GM12878 (cell line): ENCODE results near the gene LSM3. TPM values are rescaled to one million over a fixed set of nuclear protein-coding genes. Genes with fewer than 3 reads are reported as not detected.

Experiments
- ATAC-seq: fragments of 200-7000 bp; cut with Tn5 transposase; 3 replicates; pipeline ENCODE4 v1.9.1; 2020; ENCODE audit warnings: mild to moderate bottlenecking, moderate library complexity
- BruUV-seq: library from RNA; stranded (reverse); fragments of 400-500 nt; replicated peaks from 2 replicates; lab custom pipeline; 2021; lab: Mats Ljungman, UMichigan
- CTCF ChIA-PET: fragments of 300-600 bp; sonication (Branson Sonifier 250); formaldehyde crosslinking; extraction: SDS; loops from one replicate; lab custom pipeline; 2021; ENCODE audit warnings: inconsistent platforms; lab: Yijun Ruan, JAX
- POLR2A ChIA-PET: fragments of 350-600 bp; formaldehyde crosslinking; extraction: SDS; loops from one replicate; lab custom pipeline; 2021; ENCODE audit warnings: inconsistent platforms; lab: Charles Lee
- RAD21 ChIA-PET: fragments of 300-600 bp; sonication (Branson Sonifier 250); formaldehyde crosslinking; loops from one replicate; lab custom pipeline; 2023; ENCODE audit warnings: antibody characterized with exemption; ENCODE audit not compliant: unreplicated experiment; lab: Charles Lee
- SMC1A ChIA-PET: fragments of 300-600 bp; sonication (Branson Sonifier 250); formaldehyde crosslinking; loops from one replicate; lab custom pipeline; 2023; ENCODE audit not compliant: unreplicated experiment, uncharacterized antibody; lab: Charles Lee
- DNase-seq: peaks from one replicate; pipeline ENCODE4 v3.0.0-alpha.2; 2011; ENCODE audit warnings: low read depth, low spot score
- FAIRE-seq: peaks from 3 replicates; lab custom pipeline; 2011; peaks lifted over from hg19 to GRCh38; lab: Jason Lieb, UNC
- H2AFZ ChIP-seq: 2 replicates; pipeline ENCODE4 v1.6.0; 2011; ENCODE audit warnings: low read depth, low read length, control low read depth; ENCODE audit not compliant: control insufficient read depth
- H3K27ac ChIP-seq: 2 replicates; pipeline ENCODE4 v1.5.1; 2011; ENCODE audit warnings: control low read depth; ENCODE audit not compliant: control insufficient read depth, insufficient read depth
- H3K27me3 ChIP-seq, 2 experiments: replicated peaks in 1 of 2; 2 replicates each; pipeline versions ENCODE4 v1.6.0 to v1.6.1; 2011; ENCODE audit warnings: low read length in 1 of 2; ENCODE audit not compliant: control insufficient read depth in 2 of 2, insufficient read depth in 2 of 2
- H3K36me3 ChIP-seq, 2 experiments: 2 replicates each; pipeline ENCODE4 v1.5.1; 2011; ENCODE audit warnings: low read length in 1 of 2; ENCODE audit not compliant: control insufficient read depth in 2 of 2, insufficient read depth in 2 of 2
- H3K4me1 ChIP-seq: 2 replicates; pipeline ENCODE4 v1.6.1; 2011; ENCODE audit warnings: mild to moderate bottlenecking, low read length, moderate library complexity, mixed read lengths; ENCODE audit not compliant: control insufficient read depth, insufficient read depth
- H3K4me2 ChIP-seq: 2 replicates; pipeline ENCODE4 v1.6.0; 2011; ENCODE audit warnings: control low read depth; ENCODE audit not compliant: control insufficient read depth, insufficient read depth
- H3K4me3 ChIP-seq: fragments of 200-600 bp; sonication (generic); 2 replicates; pipeline ENCODE4 v1.5.1; 2016
- H3K79me2 ChIP-seq: 2 replicates; pipeline ENCODE4 v1.6.0; 2011; ENCODE audit warnings: low read length; ENCODE audit not compliant: control insufficient read depth, insufficient read depth
- H3K9ac ChIP-seq: 2 replicates; pipeline ENCODE4 v1.8.0; 2011; ENCODE audit warnings: low read length, control low read depth, mixed read lengths; ENCODE audit not compliant: control insufficient read depth, insufficient read depth
- H3K9me3 ChIP-seq: replicated peaks from 3 replicates; pipeline ENCODE4 v1.5.1; 2011; ENCODE audit warnings: mild to moderate bottlenecking, low read length; ENCODE audit not compliant: control insufficient read depth, insufficient read depth
- H4K20me1 ChIP-seq: 2 replicates; pipeline ENCODE4 v1.6.0; 2011; ENCODE audit not compliant: control insufficient read depth, insufficient read depth
- CEBPB ChIP-seq, 2 experiments: fragments of 150-350 bp in 1 of 2; IDR thresholded peaks; 2 replicates each; pipeline ENCODE4 v1.6.1; 2012 to 2014; ENCODE audit warnings: low read depth in 2 of 2, low read length in 2 of 2, borderline replicate concordance in 1 of 2, inconsistent platforms in 1 of 2
- EED ChIP-seq: sonication (generic); IDR thresholded peaks from 2 replicates; pipeline ENCODE4 v1.6.1; 2016; ENCODE audit warnings: antibody characterized with exemption, low read depth
- ETV6 ChIP-seq, 2 experiments: fragments of 450-650 bp in 1 of 2; IDR thresholded peaks in 1 of 2; conservative IDR thresholded peaks in 1 of 2; 2 replicates each; pipeline ENCODE4 v1.6.1; 2014; ENCODE audit warnings: antibody characterized with exemption in 1 of 2, borderline replicate concordance in 1 of 2, low read depth in 1 of 2, mild to moderate bottlenecking in 1 of 2, moderate library complexity in 1 of 2
- GABPA ChIP-seq: IDR thresholded peaks from 2 replicates; pipeline ENCODE4 v1.6.1; 2014; ENCODE audit warnings: antibody characterized with exemption, low read depth, mild to moderate bottlenecking, inconsistent platforms
- HCFC1 ChIP-seq: fragments of 150-350 bp; IDR thresholded peaks from 2 replicates; pipeline ENCODE4 v1.6.1; 2014; ENCODE audit warnings: low read length
- LARP7 ChIP-seq: fragments of 450-650 bp; IDR thresholded peaks from 2 replicates; pipeline ENCODE4 v1.6.1; 2017; ENCODE audit warnings: mild to moderate bottlenecking
- NR2C2 ChIP-seq: IDR thresholded peaks from 2 replicates; pipeline ENCODE4 v1.6.1; 2011; ENCODE audit warnings: borderline replicate concordance, low read depth; ENCODE audit not compliant: control insufficient read depth, insufficient read length
- RFX5 ChIP-seq: IDR thresholded peaks from 2 replicates; pipeline ENCODE4 v1.6.1; 2011; ENCODE audit warnings: low read depth, low read length, improper control_type of control experiment
- SREBF2 ChIP-seq: IDR thresholded peaks from 2 replicates; pipeline ENCODE4 v1.6.1; 2012; ENCODE audit warnings: mild to moderate bottlenecking, low read length
- SRF ChIP-seq, 2 experiments: IDR thresholded peaks; 2 replicates each; pipeline ENCODE4 v1.6.1; 2011; ENCODE audit warnings: low read depth in 2 of 2, low read length in 2 of 2, mild to moderate bottlenecking in 1 of 2, moderate library complexity in 1 of 2
- WGBS: methylation state at CpG from one replicate; pipeline ENCODE4 v1.1.6; 2016; ENCODE audit warnings: low lambda C conversion rate; ENCODE audit not compliant: insufficient replicate concordance, insufficient coverage; ENCODE audit errors: missing lambda C conversion rate; 5-methylcytosine and 5-hydroxymethylcytosine counted together
- in situ Hi-C: fragments of 300-500 bp; cut with MboI; formaldehyde crosslinking; loops from 9 replicates; pipeline ENCODE4 v1.14.3; 2018; ENCODE audit warnings: mixed read lengths
- intact Hi-C: fragments of 100-400 bp; cut with micrococcal nuclease; formaldehyde crosslinking; loops from one replicate; pipeline ENCODE4 v1.14.2; 2022; ENCODE audit not compliant: unreplicated experiment
- polyA plus RNA-seq, 11 experiments: library from polyadenylated mRNA; depleted of rRNA in 4 of 11; unstranded in 6 of 11; stranded (reverse) in 5 of 11; fragments of >200 nt; fragmentation: Nextera tagmentation in 4 of 11; fragmentation: Illumina TruSeq in 1 of 11; extraction: Ambion mirVana in 4 of 11; extraction: Trizol in 1 of 11; gene quantifications; 1 replicate in 1 of 11; 2 replicates in 10 of 11; pipeline versions ENCODE4 v1.2.1 to v1.2.3, GENCODE V29; 2011 to 2016; ENCODE audit warnings: inconsistent platforms in 2 of 11, missing spikeins in 2 of 11, low read depth in 1 of 11
- total RNA-seq, 4 experiments: library from RNA; depleted of rRNA in 3 of 4; stranded (reverse); fragments of >200 nt in 3 of 4; fragmentation: Illumina TruSeq in 1 of 4; extraction: Trizol in 1 of 4; gene quantifications; 2 replicates each; pipeline versions ENCODE4 v1.2.1 to v1.2.3, GENCODE V29; 2013 to 2021
- TF ChIP-seq, protein P1 (sequence below): fragments of 450-650 bp; conservative IDR thresholded peaks from 2 replicates; pipeline ENCODE4 v1.6.1; 2017; ENCODE audit warnings: mild to moderate bottlenecking, moderate library complexity
- TF ChIP-seq, protein P2 (sequence below), 3 experiments: IDR thresholded peaks in 2 of 3; conservative IDR thresholded peaks in 1 of 3; 2 replicates each; pipeline ENCODE4 v1.5.1; 2011; ENCODE audit warnings: low read depth in 3 of 3, low read length in 3 of 3, mild to moderate bottlenecking in 3 of 3, control low read depth in 2 of 3, moderate library complexity in 2 of 3, inconsistent platforms in 1 of 3, mixed read lengths in 1 of 3; ENCODE audit not compliant: control insufficient read depth in 2 of 3, insufficient read depth in 1 of 3; ENCODE audit errors: extremely low read depth in 1 of 3
- TF ChIP-seq, protein P3 (sequence below): fragments of 450-650 bp; IDR thresholded peaks from 2 replicates; pipeline ENCODE4 v1.6.1; 2016; ENCODE audit warnings: mild to moderate bottlenecking

Gene LSM3
- total and polyA plus RNA-seq, 10 of the 15 experiments (the other 5 are each of a cell fraction or from before 2014, with no cell fraction given): 15.5 to 111 (median 29.1) TPM

GRCh38 chr3:14130707-14131106 is 47.9 kb upstream of the LSM3 start:
- no peak overlapping the region for H3K9ac ChIP-seq
- TF ChIP-seq SRF (IDR thresholded peaks at IDR 0.05; ENCODE audit: low read depth in 2 of 2, low read length in 2 of 2) (no peak), LARP7 (no peak), NR2C2 (no peak), CEBPB (IDR thresholded peaks at IDR 0.05; ENCODE audit: borderline replicate concordance in 1 of 2, low read depth in 2 of 2, low read length in 2 of 2) (no peak), EED (no peak), HCFC1 (no peak), GABPA (no peak), RFX5 (no peak), SREBF2 (no peak), ETV6 (conservative IDR thresholded peaks at IDR 0.05 in 1 of 2, IDR thresholded peaks at IDR 0.05 in 1 of 2; ENCODE audit: borderline replicate concordance in 1 of 2, low read depth in 1 of 2) (no peak)
- TF ChIP-seq, protein P1, sequence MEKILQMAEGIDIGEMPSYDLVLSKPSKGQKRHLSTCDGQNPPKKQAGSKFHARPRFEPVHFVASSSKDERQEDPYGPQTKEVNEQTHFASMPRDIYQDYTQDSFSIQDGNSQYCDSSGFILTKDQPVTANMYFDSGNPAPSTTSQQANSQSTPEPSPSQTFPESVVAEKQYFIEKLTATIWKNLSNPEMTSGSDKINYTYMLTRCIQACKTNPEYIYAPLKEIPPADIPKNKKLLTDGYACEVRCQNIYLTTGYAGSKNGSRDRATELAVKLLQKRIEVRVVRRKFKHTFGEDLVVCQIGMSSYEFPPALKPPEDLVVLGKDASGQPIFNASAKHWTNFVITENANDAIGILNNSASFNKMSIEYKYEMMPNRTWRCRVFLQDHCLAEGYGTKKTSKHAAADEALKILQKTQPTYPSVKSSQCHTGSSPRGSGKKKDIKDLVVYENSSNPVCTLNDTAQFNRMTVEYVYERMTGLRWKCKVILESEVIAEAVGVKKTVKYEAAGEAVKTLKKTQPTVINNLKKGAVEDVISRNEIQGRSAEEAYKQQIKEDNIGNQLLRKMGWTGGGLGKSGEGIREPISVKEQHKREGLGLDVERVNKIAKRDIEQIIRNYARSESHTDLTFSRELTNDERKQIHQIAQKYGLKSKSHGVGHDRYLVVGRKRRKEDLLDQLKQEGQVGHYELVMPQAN: no peak
- TF ChIP-seq, protein P2, sequence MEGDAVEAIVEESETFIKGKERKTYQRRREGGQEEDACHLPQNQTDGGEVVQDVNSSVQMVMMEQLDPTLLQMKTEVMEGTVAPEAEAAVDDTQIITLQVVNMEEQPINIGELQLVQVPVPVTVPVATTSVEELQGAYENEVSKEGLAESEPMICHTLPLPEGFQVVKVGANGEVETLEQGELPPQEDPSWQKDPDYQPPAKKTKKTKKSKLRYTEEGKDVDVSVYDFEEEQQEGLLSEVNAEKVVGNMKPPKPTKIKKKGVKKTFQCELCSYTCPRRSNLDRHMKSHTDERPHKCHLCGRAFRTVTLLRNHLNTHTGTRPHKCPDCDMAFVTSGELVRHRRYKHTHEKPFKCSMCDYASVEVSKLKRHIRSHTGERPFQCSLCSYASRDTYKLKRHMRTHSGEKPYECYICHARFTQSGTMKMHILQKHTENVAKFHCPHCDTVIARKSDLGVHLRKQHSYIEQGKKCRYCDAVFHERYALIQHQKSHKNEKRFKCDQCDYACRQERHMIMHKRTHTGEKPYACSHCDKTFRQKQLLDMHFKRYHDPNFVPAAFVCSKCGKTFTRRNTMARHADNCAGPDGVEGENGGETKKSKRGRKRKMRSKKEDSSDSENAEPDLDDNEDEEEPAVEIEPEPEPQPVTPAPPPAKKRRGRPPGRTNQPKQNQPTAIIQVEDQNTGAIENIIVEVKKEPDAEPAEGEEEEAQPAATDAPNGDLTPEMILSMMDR (IDR thresholded peaks at IDR 0.05 in 2 of 3, conservative IDR thresholded peaks at IDR 0.05 in 1 of 3; ENCODE audit: control insufficient read depth in 2 of 3, extremely low read depth in 1 of 3, insufficient read depth in 1 of 3, low read depth in 3 of 3, low read length in 3 of 3): no peak
- TF ChIP-seq, protein P3, sequence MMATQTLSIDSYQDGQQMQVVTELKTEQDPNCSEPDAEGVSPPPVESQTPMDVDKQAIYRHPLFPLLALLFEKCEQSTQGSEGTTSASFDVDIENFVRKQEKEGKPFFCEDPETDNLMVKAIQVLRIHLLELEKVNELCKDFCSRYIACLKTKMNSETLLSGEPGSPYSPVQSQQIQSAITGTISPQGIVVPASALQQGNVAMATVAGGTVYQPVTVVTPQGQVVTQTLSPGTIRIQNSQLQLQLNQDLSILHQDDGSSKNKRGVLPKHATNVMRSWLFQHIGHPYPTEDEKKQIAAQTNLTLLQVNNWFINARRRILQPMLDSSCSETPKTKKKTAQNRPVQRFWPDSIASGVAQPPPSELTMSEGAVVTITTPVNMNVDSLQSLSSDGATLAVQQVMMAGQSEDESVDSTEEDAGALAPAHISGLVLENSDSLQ: no peak
- 99% methylated on average over 12 of the region's 12 CpGs for WGBS
- ChIA-PET SMC1A (no interaction called here), RAD21 (no interaction called here), CTCF (interaction anchor here (0.6 to 1.4 kb wide), 2 partner anchors 45 to 73 kb away, joined by 4 read pairs; no protein-coding TSS in a partner anchor), POLR2A (interaction anchor here (0.9 kb wide), 1 partner anchor 12 kb away, joined by 3 read pairs; no protein-coding TSS in a partner anchor)
- no peak overlapping the region for H3K27ac ChIP-seq
- intact Hi-C loops: no loop called here
- ATAC-seq: no peak
- H3K4me3 ChIP-seq: no peak overlapping the region
- H4K20me1 ChIP-seq: no peaks in the 10 kb centered on the region
- in situ Hi-C loops: no loop called here
- H3K36me3 ChIP-seq: peaks cover 27 to 30% of the 10 kb centered on the region in 2 experiments
- no TSS peak for BruUV-seq
- no peak for DNase-seq
- H3K79me2 ChIP-seq: peaks cover 25% of the 10 kb centered on the region
- peaks cover 8% of the 10 kb centered on the region for H3K4me1 ChIP-seq
- H3K27me3 ChIP-seq: no peaks in the 10 kb centered on the region
- no peak for FAIRE-seq
- H3K9me3 ChIP-seq: no peaks in the 10 kb centered on the region
- H3K4me2 ChIP-seq: no peak overlapping the region
- no peak overlapping the region for H2AFZ ChIP-seq
